Left ventricle myocardium inferior (tissue), 1 donor: Measurements from ENCODE around the gene ASIC5. TPM values are rescaled to one million over a fixed set of nuclear protein-coding genes. Genes with fewer than 3 reads are reported as not detected.

Experiments
- DNase-seq: peaks from one replicate; pipeline ENCODE4 v3.0.0-alpha.2; 2020
- H3K27ac ChIP-seq: fragments of 200-600 bp; replicated peaks from 2 replicates; pipeline ENCODE4 v1.8.0; 2021
- H3K27me3 ChIP-seq: fragments of 200-600 bp; 2 replicates; pipeline ENCODE4 v1.8.0; 2021; ENCODE audit warnings: low read depth
- H3K36me3 ChIP-seq: fragments of 200-600 bp; 2 replicates; pipeline ENCODE4 v1.8.0; 2021
- H3K4me1 ChIP-seq: fragments of 200-600 bp; 2 replicates; pipeline ENCODE4 v1.8.0; 2021
- H3K4me3 ChIP-seq: fragments of 200-600 bp; 2 replicates; pipeline ENCODE4 v1.8.0; 2021; ENCODE audit warnings: mild to moderate bottlenecking, moderate library complexity
- H3K9me3 ChIP-seq: fragments of 200-600 bp; replicated peaks from 2 replicates; pipeline ENCODE4 v1.8.0; 2021
- CTCF ChIP-seq: fragments of 200-600 bp; IDR thresholded peaks from 2 replicates; pipeline ENCODE4 v1.8.0; 2021; ENCODE audit warnings: antibody characterized with exemption, mild to moderate bottlenecking, borderline replicate concordance
- intact Hi-C: fragments of 100-400 bp; cut with micrococcal nuclease; formaldehyde crosslinking; loops from one replicate; pipeline ENCODE4 v1.11.0; 2022
- total RNA-seq: library from RNA; stranded (reverse); fragmentation: NEBNext Ultra II Directional; extraction: Animal tissue kit (Norgen Biotek cat#: 25700); gene quantifications from one replicate; pipeline ENCODE4 v1.2.1, GENCODE V29; 2021
- donor health status: DM: no; HTN: yes; CAD: no; lungs with severe emphysema.

ASIC5 gene
- total RNA-seq, 1 donor from 2014 or later: not detected

- intact Hi-C loops: no loop called here
- no peaks in the 10 kb centered on the region for H3K36me3 ChIP-seq
- no peak overlapping the region for H3K27ac ChIP-seq
- no peak for TF ChIP-seq CTCF
- H3K4me3 ChIP-seq: no peak overlapping the region
- no peaks in the 10 kb centered on the region for H3K9me3 ChIP-seq
- no peak for DNase-seq
- no peaks in the 10 kb centered on the region for H3K27me3 ChIP-seq
- H3K4me1 ChIP-seq: no peaks in the 10 kb centered on the region
Measured at GRCh38 chr4:155881555-155881954, 15.5 kb upstream of the ASIC5 start.

- DNase-seq: no peak
- Histone ChIP-seq H3K9me3 (peaks cover 17% of the 10 kb centered on the region), H3K36me3 (no peaks in the 10 kb centered on the region), H3K4me1 (no peaks in the 10 kb centered on the region), H3K4me3 (no peak overlapping the region), H3K27ac (no peak overlapping the region), H3K27me3 (no peaks in the 10 kb centered on the region)
- no peak for TF ChIP-seq CTCF
- intact Hi-C loops: no loop called here
Measured at GRCh38 chr4:155879767-155880166, 13.7 kb upstream of the ASIC5 start.

- no peaks in the 10 kb centered on the region for H3K4me1 ChIP-seq
- no peak for TF ChIP-seq CTCF
Measured at GRCh38 chr4:155878611-155879010, 12.5 kb upstream of the ASIC5 start.

GRCh38 chr4:155877971-155878370 is 11.9 kb upstream of the ASIC5 start:
- H3K27me3 ChIP-seq: no peaks in the 10 kb centered on the region
- intact Hi-C loops: no loop called here
- peaks cover 23% of the 10 kb centered on the region for H3K9me3 ChIP-seq
- no peaks in the 10 kb centered on the region for H3K4me1 ChIP-seq
- no peak overlapping the region for H3K27ac ChIP-seq
- no peaks in the 10 kb centered on the region for H3K36me3 ChIP-seq
- H3K4me3 ChIP-seq: no peak overlapping the region
- no peak for TF ChIP-seq CTCF
- no peak for DNase-seq

More at GRCh38 chr4:155878611-155879010, 12.5 kb upstream of the ASIC5 start:
- intact Hi-C loops: no loop called here
- Histone ChIP-seq H3K27ac (no peak overlapping the region), H3K4me3 (no peak overlapping the region), H3K9me3 (peaks cover 23% of the 10 kb centered on the region), H3K36me3 (no peaks in the 10 kb centered on the region), H3K27me3 (no peaks in the 10 kb centered on the region)
- DNase-seq: no peak

GRCh38 chr4:155875878-155876277 is 9.8 kb upstream of the ASIC5 start:
- H3K36me3 ChIP-seq: no peaks in the 10 kb centered on the region
- no peak overlapping the region for H3K4me3 ChIP-seq
- H3K27me3 ChIP-seq: no peaks in the 10 kb centered on the region
- no peak overlapping the region for H3K27ac ChIP-seq
- TF ChIP-seq CTCF: no peak
- no peak for DNase-seq
- H3K9me3 ChIP-seq: peaks cover 23% of the 10 kb centered on the region
- intact Hi-C loops: no loop called here
- H3K4me1 ChIP-seq: no peaks in the 10 kb centered on the region

- Histone ChIP-seq H3K27me3 (no peaks in the 10 kb centered on the region), H3K27ac (no peak overlapping the region)
- TF ChIP-seq CTCF: no peak
Measured at GRCh38 chr4:155855897-155856296, 10.2 kb downstream of the ASIC5 start.

More at GRCh38 chr4:155855897-155856296, 10.2 kb downstream of the ASIC5 start:
- no peak for DNase-seq
- H3K9me3 ChIP-seq: no peaks in the 10 kb centered on the region
- intact Hi-C loops: no loop called here
- no peaks in the 10 kb centered on the region for H3K4me1 ChIP-seq
- no peak overlapping the region for H3K4me3 ChIP-seq
- H3K36me3 ChIP-seq: no peaks in the 10 kb centered on the region
